Trophoblast cell (in vitro differentiated cells and primary cell): ENCODE data around the gene UBE2H.

Experiments
- DNase-seq, 2 donors: peaks; one replicate each; pipeline ENCODE4 v3.0.0-alpha.2; 2016
- H2AFZ ChIP-seq: 2 replicates; pipeline ENCODE4 v1.6.1; 2013; ENCODE audit warnings: low read length, moderate library complexity, mild to moderate bottlenecking; ENCODE audit not compliant: insufficient read depth, poor library complexity
- H2AK5ac ChIP-seq: 2 replicates; pipeline ENCODE4 v1.6.1; 2013; ENCODE audit warnings: mild to moderate bottlenecking, low read length
- H2BK120ac ChIP-seq: 2 replicates; pipeline ENCODE4 v1.6.1; 2013; ENCODE audit warnings: low read length, mild to moderate bottlenecking, moderate library complexity; ENCODE audit not compliant: insufficient read depth, poor library complexity
- H2BK12ac ChIP-seq: 2 replicates; pipeline ENCODE4 v1.6.1; 2013; ENCODE audit warnings: mild to moderate bottlenecking, low read length, moderate library complexity
- H2BK5ac ChIP-seq: 2 replicates; pipeline ENCODE4 v1.6.1; 2013; ENCODE audit warnings: low read length, low read depth, moderate library complexity, mild to moderate bottlenecking; ENCODE audit not compliant: poor library complexity
- H3K14ac ChIP-seq: 2 replicates; pipeline ENCODE4 v1.6.1; 2013; ENCODE audit warnings: mild to moderate bottlenecking, low read length
- H3K18ac ChIP-seq: 2 replicates; pipeline ENCODE4 v1.6.1; 2013; ENCODE audit warnings: mild to moderate bottlenecking, low read length
- H3K23ac ChIP-seq: 2 replicates; pipeline ENCODE4 v1.6.1; 2013; ENCODE audit warnings: low read length
- H3K27ac ChIP-seq: 2 replicates; pipeline ENCODE4 v1.5.1; 2013; ENCODE audit warnings: low read depth, mild to moderate bottlenecking, inconsistent platforms, low read length, moderate library complexity
- H3K27me3 ChIP-seq: 2 replicates; pipeline ENCODE4 v1.6.1; 2013; ENCODE audit warnings: inconsistent platforms, mild to moderate bottlenecking, low read length, moderate library complexity; ENCODE audit not compliant: insufficient read depth
- H3K36me3 ChIP-seq, 2 experiments: 1 replicate in 1 of 2; 2 replicates in 1 of 2; pipeline ENCODE4 v1.6.1; 2013; ENCODE audit warnings: low read length in 2 of 2, mild to moderate bottlenecking in 2 of 2, moderate library complexity in 1 of 2; ENCODE audit not compliant: insufficient read depth in 2 of 2, control insufficient read depth in 1 of 2
- H3K4ac ChIP-seq: 2 replicates; pipeline ENCODE4 v1.6.1; 2013; ENCODE audit warnings: low read depth, mild to moderate bottlenecking, low read length, moderate library complexity
- H3K4me1 ChIP-seq, 2 experiments: 1 replicate in 1 of 2; 2 replicates in 1 of 2; pipeline ENCODE4 v1.6.1; 2013; ENCODE audit warnings: low read length in 2 of 2, mild to moderate bottlenecking in 2 of 2, moderate library complexity in 1 of 2; ENCODE audit not compliant: insufficient read depth in 2 of 2, control insufficient read depth in 1 of 2
- H3K4me2 ChIP-seq: 2 replicates; pipeline ENCODE4 v1.6.1; 2013; ENCODE audit warnings: inconsistent platforms, mild to moderate bottlenecking, low read length, moderate library complexity
- H3K4me3 ChIP-seq: 2 replicates; pipeline ENCODE4 v1.5.1; 2013; ENCODE audit warnings: mild to moderate bottlenecking, low read depth, low read length, inconsistent platforms
- H3K79me1 ChIP-seq: one replicate; pipeline ENCODE4 v1.6.1; 2013; ENCODE audit warnings: low read length
- H3K79me2 ChIP-seq: 2 replicates; pipeline ENCODE4 v1.6.1; 2013; ENCODE audit warnings: low read length, mild to moderate bottlenecking; ENCODE audit not compliant: control insufficient read depth, insufficient read depth, poor library complexity
- H3K9ac ChIP-seq: 2 replicates; pipeline ENCODE4 v1.6.1; 2013; ENCODE audit warnings: mild to moderate bottlenecking, low read length
- H3K9me3 ChIP-seq: 2 replicates; pipeline ENCODE4 v1.6.1; 2013; ENCODE audit warnings: low read depth, mild to moderate bottlenecking, control low read depth, inconsistent platforms, low read length; ENCODE audit not compliant: insufficient read depth
- H4K12ac ChIP-seq: 2 replicates; pipeline ENCODE4 v1.6.1; 2013; ENCODE audit warnings: low read depth, mild to moderate bottlenecking, low read length, moderate library complexity
- H4K8ac ChIP-seq: 2 replicates; pipeline ENCODE4 v1.6.1; 2013; ENCODE audit warnings: low read depth, mild to moderate bottlenecking, low read length, moderate library complexity
- H4K91ac ChIP-seq: one replicate; pipeline ENCODE4 v1.6.1; 2013; ENCODE audit warnings: low read depth, mild to moderate bottlenecking, low read length, moderate library complexity
- WGBS: extraction: QIAGEN DNeasy Blood & Tissue Kit; methylation state at CpG from one replicate; pipeline ENCODE4 v1.1.7; 2013; ENCODE audit warnings: missing lambda C conversion rate; ENCODE audit not compliant: insufficient read length, insufficient coverage; ENCODE audit errors: extremely low coverage; 5-methylcytosine and 5-hydroxymethylcytosine counted together

UBE2H gene

DNA sequence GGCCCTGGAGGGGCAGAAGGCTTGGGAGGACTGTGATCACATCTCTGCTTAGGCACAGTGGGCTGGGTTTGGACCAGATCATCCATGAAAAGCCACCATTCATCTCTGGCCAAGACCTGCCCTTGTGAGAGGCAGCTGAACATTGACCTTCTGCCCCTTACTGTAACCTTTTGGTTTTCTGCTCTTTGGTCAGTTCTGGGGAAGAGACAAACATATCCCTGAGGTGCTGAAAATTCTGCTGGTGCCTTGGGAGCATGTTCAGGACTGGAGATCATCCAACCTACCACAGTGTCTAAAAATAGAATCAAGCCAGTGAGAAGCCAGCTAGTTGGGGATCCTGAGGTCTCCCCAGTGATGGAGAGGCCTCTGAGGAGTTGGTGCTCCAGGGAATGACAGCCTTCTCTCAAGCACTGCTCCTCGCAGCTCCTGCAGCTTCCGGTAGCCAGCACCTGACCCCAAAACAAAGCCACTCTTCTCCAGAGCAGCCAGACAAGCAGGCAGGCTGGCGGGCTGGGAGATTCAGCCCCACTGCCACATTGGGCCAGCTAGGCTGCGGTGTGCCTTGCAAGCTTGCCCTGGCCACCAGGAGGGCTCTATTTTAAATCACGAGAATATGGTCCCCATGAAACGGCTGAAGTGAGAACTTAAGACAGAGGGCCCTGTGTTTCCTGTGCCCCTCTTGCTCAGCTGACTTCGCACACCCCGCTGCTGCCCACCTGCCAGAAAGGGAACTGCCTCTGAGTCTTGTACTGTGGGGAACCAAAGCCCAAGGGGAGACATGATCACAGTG lies 37.8 kb upstream of the UBE2H start:
- H2BK5ac ChIP-seq, result no peak overlapping the region
- no peak overlapping the region for H2AK5ac ChIP-seq
- H3K4me1 ChIP-seq, result peaks cover 0 to 2% of the 10 kb centered on the region in 2 experiments
- H3K14ac ChIP-seq, result no peak overlapping the region
- no peak overlapping the region for H3K4me3 ChIP-seq
- no peak overlapping the region for H2AFZ ChIP-seq
- H3K9ac ChIP-seq, result no peak overlapping the region
- H3K27ac ChIP-seq, result no peak overlapping the region
- H3K18ac ChIP-seq, result no peak overlapping the region
- H3K79me1 ChIP-seq, result no peaks in the 10 kb centered on the region
- H3K79me2 ChIP-seq, result no peaks in the 10 kb centered on the region
- no peaks in the 10 kb centered on the region for H3K36me3 ChIP-seq
- H4K91ac ChIP-seq, result no peak overlapping the region
- no peak overlapping the region for H4K8ac ChIP-seq
- H3K4me2 ChIP-seq, result no peak overlapping the region
- H2BK12ac ChIP-seq, result no peak overlapping the region
- H3K4ac ChIP-seq, result no peak overlapping the region
- H3K23ac ChIP-seq, result no peak overlapping the region
- no peaks in the 10 kb centered on the region for H3K27me3 ChIP-seq
- no peak for DNase-seq
- no peak overlapping the region for H2BK120ac ChIP-seq
- H4K12ac ChIP-seq, result no peak overlapping the region
- no CpG with 5 or more reads among the region's 8 CpGs for WGBS
- H3K9me3 ChIP-seq, result no peaks in the 10 kb centered on the region

DNA sequence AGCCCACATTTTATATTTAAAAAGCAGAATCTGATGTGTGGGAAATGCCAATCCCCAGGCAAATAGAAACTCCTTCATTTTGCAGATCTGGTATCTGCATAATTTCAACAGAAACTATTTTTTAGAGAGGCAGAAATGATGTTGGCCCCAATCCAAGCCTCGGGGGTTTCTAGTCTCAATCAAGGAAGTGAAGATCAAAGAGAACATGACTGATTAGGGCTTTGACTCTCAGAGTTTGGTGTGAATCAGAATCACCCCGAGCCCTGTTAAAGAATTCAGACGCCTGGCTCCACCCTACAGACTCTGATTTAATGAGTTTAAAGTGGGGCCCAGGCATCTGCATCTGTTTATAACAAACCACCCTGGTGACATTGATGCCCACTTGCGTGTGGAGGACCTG lies 36.7 kb upstream of the UBE2H start:
- WGBS, result no CpG with 5 or more reads among the region's 4 CpGs
- Histone ChIP-seq H3K18ac (no peak overlapping the region), H3K4me3 (no peak overlapping the region), H3K23ac (no peak overlapping the region), H3K27ac (no peak overlapping the region), H4K12ac (no peak overlapping the region), H3K36me3 (no peaks in the 10 kb centered on the region), H4K8ac (no peak overlapping the region), H4K91ac (no peak overlapping the region), H3K79me2 (no peaks in the 10 kb centered on the region), H3K79me1 (no peaks in the 10 kb centered on the region), H2BK5ac (no peak overlapping the region), H3K27me3 (no peaks in the 10 kb centered on the region), H3K4me2 (no peak overlapping the region), H2BK120ac (no peak overlapping the region), H3K4me1 (peaks cover 0 to 2% of the 10 kb centered on the region in 2 experiments), H3K9ac (no peak overlapping the region), H3K14ac (no peak overlapping the region), H2BK12ac (no peak overlapping the region), H2AK5ac (no peak overlapping the region), H3K4ac (no peak overlapping the region), H3K9me3 (no peaks in the 10 kb centered on the region), H2AFZ (no peak overlapping the region)
- DNase-seq, result peak in 1 of 2 donors; percentile 30

DNA sequence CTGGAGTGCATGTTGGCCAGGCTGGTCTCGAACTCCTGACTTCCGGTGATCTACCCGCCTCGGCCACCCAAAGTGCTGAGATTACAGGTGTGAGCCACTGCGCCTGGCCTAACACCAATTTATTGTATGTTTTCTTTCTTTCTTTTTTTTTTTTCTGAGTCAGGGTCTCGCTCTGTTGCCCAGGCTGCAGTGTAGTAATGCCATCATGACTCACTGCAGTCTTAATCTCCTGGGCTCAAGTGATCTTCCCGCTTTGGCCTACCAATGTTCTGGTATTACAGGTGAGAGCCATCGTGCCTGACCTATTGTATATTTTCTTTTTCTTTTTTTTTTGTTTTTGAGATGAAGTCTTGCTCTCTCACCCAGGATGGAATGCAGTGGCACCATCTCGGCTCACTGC lies 33.8 kb upstream of the UBE2H start:
- Histone ChIP-seq H3K4me1 (peaks cover 3 to 4% of the 10 kb centered on the region in 2 experiments), H2AK5ac (no peak overlapping the region), H3K9ac (no peak overlapping the region), H3K14ac (no peak overlapping the region), H4K91ac (no peak overlapping the region), H3K9me3 (no peaks in the 10 kb centered on the region), H3K23ac (no peak overlapping the region), H2BK5ac (no peak overlapping the region), H2BK12ac (no peak overlapping the region), H3K27ac (no peak overlapping the region), H4K12ac (no peak overlapping the region), H3K4me3 (no peak overlapping the region), H2AFZ (no peak overlapping the region), H3K4me2 (no peak overlapping the region), H3K36me3 (no peaks in the 10 kb centered on the region), H3K18ac (no peak overlapping the region), H3K4ac (no peak overlapping the region), H2BK120ac (no peak overlapping the region), H3K27me3 (no peaks in the 10 kb centered on the region), H3K79me1 (no peaks in the 10 kb centered on the region), H3K79me2 (no peaks in the 10 kb centered on the region), H4K8ac (no peak overlapping the region)
- no CpG with 5 or more reads among the region's 9 CpGs for WGBS
- peak; percentile 62 to 65 for DNase-seq

DNA sequence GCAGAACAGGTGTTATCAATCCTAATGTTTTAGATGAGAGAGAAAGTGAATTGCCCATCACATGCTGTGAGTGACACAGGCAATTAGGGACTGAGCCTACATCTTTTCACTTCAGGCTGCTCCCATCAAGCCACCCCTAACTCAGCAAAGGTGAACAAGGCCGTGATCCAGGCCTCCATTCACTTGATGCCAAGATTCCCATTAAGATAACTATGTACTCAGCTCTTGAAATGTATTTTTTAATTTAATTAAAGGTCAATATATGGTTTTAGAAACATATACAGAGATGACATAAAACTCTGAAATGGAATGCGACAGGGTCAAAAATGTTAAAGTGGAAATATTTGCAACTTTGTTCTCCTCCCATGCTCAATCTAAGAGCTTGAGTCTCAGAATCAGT lies 27.9 kb upstream of the UBE2H start:
- no peak overlapping the region for H3K9ac ChIP-seq
- no peaks in the 10 kb centered on the region for H3K36me3 ChIP-seq
- no peak overlapping the region for H3K4me2 ChIP-seq
- no peak overlapping the region for H2BK5ac ChIP-seq
- no peak overlapping the region for H3K18ac ChIP-seq
- no peak overlapping the region for H2BK120ac ChIP-seq
- H3K9me3 ChIP-seq, result no peaks in the 10 kb centered on the region
- H3K23ac ChIP-seq, result no peak overlapping the region
- H2AFZ ChIP-seq, result no peak overlapping the region
- H3K4ac ChIP-seq, result no peak overlapping the region
- H2BK12ac ChIP-seq, result no peak overlapping the region
- no peak for DNase-seq
- H4K91ac ChIP-seq, result no peak overlapping the region
- no peak overlapping the region for H2AK5ac ChIP-seq
- peaks cover 5 to 6% of the 10 kb centered on the region in 2 experiments for H3K4me1 ChIP-seq
- no CpG with 5 or more reads among the region's 2 CpGs for WGBS
- H3K27me3 ChIP-seq, result no peaks in the 10 kb centered on the region
- no peak overlapping the region for H4K8ac ChIP-seq
- H3K79me1 ChIP-seq, result no peaks in the 10 kb centered on the region
- no peak overlapping the region for H3K4me3 ChIP-seq
- no peak overlapping the region for H4K12ac ChIP-seq
- no peak overlapping the region for H3K27ac ChIP-seq
- no peaks in the 10 kb centered on the region for H3K79me2 ChIP-seq
- H3K14ac ChIP-seq, result no peak overlapping the region
